Endothelial cell (in vitro differentiated cells): ENCODE data around the gene SLC4A2. TPM values are rescaled to one million over a fixed set of nuclear protein-coding genes. Genes with fewer than 3 reads are reported as not detected.

Experiments used
- DNase-seq: peaks from one replicate; pipeline ENCODE4 v3.0.0; 2021; ENCODE audit warnings: low spot score
- H3K27ac Mint-ChIP-seq: one replicate; pipeline ENCODE4 v1.8.0; 2021; ENCODE audit warnings: mixed read lengths, inconsistent platforms; ENCODE audit not compliant: unreplicated experiment
- H3K27me3 Mint-ChIP-seq: one replicate; pipeline ENCODE4 v1.8.0; 2021; ENCODE audit warnings: mild to moderate bottlenecking, moderate library complexity, mixed read lengths, inconsistent platforms; ENCODE audit not compliant: unreplicated experiment
- H3K36me3 Mint-ChIP-seq: one replicate; pipeline ENCODE4 v1.8.0; 2021; ENCODE audit warnings: mild to moderate bottlenecking, low read depth, mixed read lengths, inconsistent platforms; ENCODE audit not compliant: unreplicated experiment
- H3K4me1 Mint-ChIP-seq: one replicate; pipeline ENCODE4 v1.8.0; 2021; ENCODE audit warnings: mild to moderate bottlenecking, mixed read lengths, inconsistent platforms; ENCODE audit not compliant: unreplicated experiment
- H3K4me3 Mint-ChIP-seq: one replicate; pipeline ENCODE4 v1.8.0; 2021; ENCODE audit warnings: mild to moderate bottlenecking, mixed read lengths, inconsistent platforms; ENCODE audit not compliant: unreplicated experiment
- H3K9me3 Mint-ChIP-seq: one replicate; pipeline ENCODE4 v1.8.0; 2021; ENCODE audit warnings: mixed read lengths, inconsistent platforms; ENCODE audit not compliant: unreplicated experiment
- total RNA-seq: library from RNA; stranded (reverse); fragmentation: NEBNext Ultra II Directional; extraction: Animal tissue kit (Norgen Biotek cat#: 25700); gene quantifications from one replicate; pipeline ENCODE4 v1.2.1, GENCODE V29; 2021; ENCODE audit not compliant: unreplicated experiment
- TF ChIP-seq, protein P1 (sequence below): fragments of 200-600 bp; sonication (generic); IDR thresholded peaks from one replicate; pipeline ENCODE4 v1.5.0; 2021; ENCODE audit warnings: antibody characterized with exemption; ENCODE audit not compliant: unreplicated experiment

SLC4A2 gene
- total RNA-seq, 1 donor from 2014 or later: 115 TPM

DNA sequence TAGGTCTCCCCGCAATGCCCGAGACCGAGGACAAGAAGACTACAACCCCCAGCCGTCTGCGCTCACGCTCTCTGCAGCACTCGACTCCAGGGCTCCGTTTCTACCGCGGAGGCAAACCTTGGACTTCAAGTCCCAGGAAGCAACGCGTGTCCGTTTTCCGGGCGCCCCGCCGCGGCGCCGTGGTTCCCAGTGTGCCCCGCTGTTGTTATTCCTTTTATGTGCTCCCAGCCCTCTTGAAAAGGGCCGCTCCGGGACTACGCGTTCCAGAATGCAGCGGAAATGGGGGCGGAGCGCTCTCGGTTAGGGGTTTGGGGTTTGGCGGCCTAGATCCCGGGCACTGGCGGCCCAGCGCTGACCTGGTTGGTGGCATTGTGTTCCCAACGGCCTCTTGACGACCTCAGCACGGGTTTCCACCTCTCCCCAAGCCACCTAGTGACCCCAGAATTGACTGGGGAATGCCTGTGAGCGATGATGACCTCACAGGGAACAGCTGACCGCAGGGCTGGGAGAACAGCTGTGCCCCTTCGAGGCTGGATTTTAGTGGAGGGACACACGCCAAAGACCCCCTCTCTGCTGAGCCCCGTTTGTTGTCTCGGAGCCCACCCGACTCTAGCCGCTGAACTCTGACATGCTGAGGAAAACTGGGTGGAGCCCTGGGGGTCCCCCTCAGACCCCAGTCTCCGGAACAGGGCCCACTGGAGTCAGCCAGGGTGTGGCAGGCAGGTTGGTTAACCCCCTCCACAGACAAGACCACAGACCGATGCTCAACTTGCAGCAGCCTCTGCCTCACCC, 1.2 kb upstream of the SLC4A2 start:
- Mint-ChIP-seq H3K4me1 (peaks cover 35% of the 10 kb centered on the region), H3K36me3 (peaks cover 4% of the 10 kb centered on the region), H3K9me3 (no peaks in the 10 kb centered on the region), H3K27me3 (peaks cover 18% of the 10 kb centered on the region), H3K4me3 (peak overlapping the region; percentile 96), H3K27ac (peak overlapping the region; percentile 89)
- TF ChIP-seq, protein P1, sequence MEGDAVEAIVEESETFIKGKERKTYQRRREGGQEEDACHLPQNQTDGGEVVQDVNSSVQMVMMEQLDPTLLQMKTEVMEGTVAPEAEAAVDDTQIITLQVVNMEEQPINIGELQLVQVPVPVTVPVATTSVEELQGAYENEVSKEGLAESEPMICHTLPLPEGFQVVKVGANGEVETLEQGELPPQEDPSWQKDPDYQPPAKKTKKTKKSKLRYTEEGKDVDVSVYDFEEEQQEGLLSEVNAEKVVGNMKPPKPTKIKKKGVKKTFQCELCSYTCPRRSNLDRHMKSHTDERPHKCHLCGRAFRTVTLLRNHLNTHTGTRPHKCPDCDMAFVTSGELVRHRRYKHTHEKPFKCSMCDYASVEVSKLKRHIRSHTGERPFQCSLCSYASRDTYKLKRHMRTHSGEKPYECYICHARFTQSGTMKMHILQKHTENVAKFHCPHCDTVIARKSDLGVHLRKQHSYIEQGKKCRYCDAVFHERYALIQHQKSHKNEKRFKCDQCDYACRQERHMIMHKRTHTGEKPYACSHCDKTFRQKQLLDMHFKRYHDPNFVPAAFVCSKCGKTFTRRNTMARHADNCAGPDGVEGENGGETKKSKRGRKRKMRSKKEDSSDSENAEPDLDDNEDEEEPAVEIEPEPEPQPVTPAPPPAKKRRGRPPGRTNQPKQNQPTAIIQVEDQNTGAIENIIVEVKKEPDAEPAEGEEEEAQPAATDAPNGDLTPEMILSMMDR: no peak
- peak; percentile 94 for DNase-seq

DNA sequence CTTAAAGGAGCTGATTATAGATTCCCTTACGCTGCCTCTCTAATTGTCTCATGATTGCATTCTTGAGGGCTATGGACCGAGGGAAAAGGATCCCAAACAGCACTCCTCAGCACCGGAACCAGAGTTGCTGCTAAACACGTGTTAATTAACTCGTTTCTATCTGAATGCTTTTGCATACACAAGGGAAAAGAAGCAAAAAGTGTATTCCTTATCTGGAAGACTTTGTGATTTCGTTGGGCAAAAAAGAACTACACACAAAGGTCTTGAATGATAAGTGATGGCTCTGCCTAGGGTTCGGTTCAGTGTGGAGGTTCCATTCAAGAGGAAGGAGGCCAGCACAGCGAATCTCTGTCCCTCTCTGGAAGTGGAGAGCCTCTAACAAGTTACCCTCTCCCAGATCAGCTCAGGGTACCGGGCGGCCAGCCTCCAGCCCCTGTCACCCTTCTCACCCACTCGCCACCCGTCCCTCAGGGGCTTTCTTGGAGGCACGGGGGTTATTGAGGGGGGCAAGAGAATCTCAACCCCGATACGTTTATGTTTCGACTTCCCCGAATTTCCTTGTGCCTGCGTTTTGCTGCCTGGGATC, 515 bp upstream of the SLC4A2 start:
- H3K36me3 Mint-ChIP-seq: peaks cover 4% of the 10 kb centered on the region
- DNase-seq: no peak
- peaks cover 18% of the 10 kb centered on the region for H3K27me3 Mint-ChIP-seq
- peaks cover 35% of the 10 kb centered on the region for H3K4me1 Mint-ChIP-seq
- H3K27ac Mint-ChIP-seq: peak overlapping the region; percentile 89
- no peaks in the 10 kb centered on the region for H3K9me3 Mint-ChIP-seq
- TF ChIP-seq, protein P1: no peak
- peak overlapping the region; percentile 96 for H3K4me3 Mint-ChIP-seq

DNA sequence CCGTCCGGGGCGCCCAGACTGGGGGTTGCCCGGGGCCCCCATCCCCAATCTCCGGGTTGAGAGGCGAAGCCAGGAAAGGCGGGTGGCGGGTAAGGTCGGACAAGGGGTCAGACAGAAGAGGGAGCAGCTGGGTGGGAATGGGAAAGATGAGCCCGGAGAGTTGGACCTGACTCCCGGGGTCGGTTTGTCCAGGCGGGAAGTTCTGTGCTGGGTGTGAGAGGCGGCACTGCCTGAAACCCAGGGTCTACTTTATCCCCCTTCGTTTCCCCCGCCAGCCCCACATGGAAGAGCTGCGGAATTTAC, 675 bp downstream of the SLC4A2 start:
- peak overlapping the region; percentile 88 for H3K4me3 Mint-ChIP-seq
- H3K4me1 Mint-ChIP-seq: peaks cover 35% of the 10 kb centered on the region

DNA sequence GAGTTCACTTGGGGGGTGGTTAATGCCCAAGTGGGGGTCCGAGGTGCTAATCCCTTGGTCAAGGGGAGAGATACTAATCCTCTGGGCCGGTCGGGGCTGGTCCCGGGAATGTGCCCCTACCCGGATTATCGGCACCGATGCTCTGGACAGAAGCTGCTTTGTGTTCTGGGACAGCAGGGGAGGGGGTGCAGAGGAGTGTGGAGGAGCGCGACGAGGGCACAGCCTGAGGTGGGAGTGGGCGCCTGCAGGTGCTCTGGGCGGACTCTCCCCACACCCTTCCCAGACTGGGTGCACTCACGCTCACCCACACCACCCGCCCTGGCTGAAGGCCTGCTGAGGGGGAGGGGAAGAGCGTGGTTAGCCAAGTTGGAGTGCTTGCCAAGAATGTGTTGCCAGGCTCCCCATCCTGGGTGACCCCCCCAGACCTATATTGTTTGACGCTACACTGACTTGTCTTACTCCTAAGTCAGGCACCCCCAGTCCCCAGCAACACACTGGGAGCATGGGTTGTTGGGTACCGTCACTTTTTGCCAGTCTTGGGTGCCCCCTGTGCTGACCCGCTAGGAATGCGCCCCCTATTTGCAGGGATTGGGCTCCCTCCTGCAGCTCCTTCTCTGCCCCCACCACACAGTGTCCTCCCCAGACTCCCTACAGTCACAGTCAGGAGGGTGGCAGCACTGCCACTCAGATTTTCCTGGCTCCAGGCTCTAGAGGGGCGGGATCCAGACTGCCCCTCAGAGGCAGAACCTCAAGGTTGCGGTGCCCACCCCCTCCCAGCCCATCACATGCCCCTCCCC, 1.2 kb downstream of the SLC4A2 start:
- DNase-seq: no peak
- H3K27ac Mint-ChIP-seq: no peak overlapping the region
- TF ChIP-seq, protein P1: no peak

More for the DNA sequence above, 675 bp downstream of the SLC4A2 start:
- Mint-ChIP-seq H3K9me3 (no peaks in the 10 kb centered on the region), H3K27me3 (peaks cover 11% of the 10 kb centered on the region), H3K36me3 (peaks cover 3% of the 10 kb centered on the region), H3K27ac (no peak overlapping the region)
- TF ChIP-seq, protein P1: peak; percentile 38
- DNase-seq: no peak

More for the DNA sequence above, 1.2 kb downstream of the SLC4A2 start:
- Mint-ChIP-seq H3K36me3 (peaks cover 8% of the 10 kb centered on the region), H3K9me3 (no peaks in the 10 kb centered on the region), H3K4me3 (peak overlapping the region; percentile 88), H3K27me3 (peaks cover 11% of the 10 kb centered on the region), H3K4me1 (peaks cover 35% of the 10 kb centered on the region)
